GM12878 (cell line): ENCODE data around the gene IFT25. TPM values are rescaled to one million over a fixed set of nuclear protein-coding genes. Genes with fewer than 3 reads are reported as not detected.

ENCODE experiments used
- ATAC-seq: fragments of 200-7000 bp; cut with Tn5 transposase; 3 replicates; pipeline ENCODE4 v1.9.1; 2020; ENCODE audit warnings: mild to moderate bottlenecking, moderate library complexity
- BruUV-seq: library from RNA; stranded (reverse); fragments of 400-500 nt; replicated peaks from 2 replicates; lab custom pipeline; 2021; lab: Mats Ljungman, UMichigan
- CTCF ChIA-PET: fragments of 300-600 bp; sonication (Branson Sonifier 250); formaldehyde crosslinking; extraction: SDS; loops from one replicate; lab custom pipeline; 2021; ENCODE audit warnings: inconsistent platforms; lab: Yijun Ruan, JAX
- POLR2A ChIA-PET: fragments of 350-600 bp; formaldehyde crosslinking; extraction: SDS; loops from one replicate; lab custom pipeline; 2021; ENCODE audit warnings: inconsistent platforms; lab: Charles Lee
- RAD21 ChIA-PET: fragments of 300-600 bp; sonication (Branson Sonifier 250); formaldehyde crosslinking; loops from one replicate; lab custom pipeline; 2023; ENCODE audit warnings: antibody characterized with exemption; ENCODE audit not compliant: unreplicated experiment; lab: Charles Lee
- SMC1A ChIA-PET: fragments of 300-600 bp; sonication (Branson Sonifier 250); formaldehyde crosslinking; loops from one replicate; lab custom pipeline; 2023; ENCODE audit not compliant: unreplicated experiment, uncharacterized antibody; lab: Charles Lee
- DNase-seq: peaks from one replicate; pipeline ENCODE4 v3.0.0-alpha.2; 2011; ENCODE audit warnings: low read depth, low spot score
- FAIRE-seq: peaks from 3 replicates; lab custom pipeline; 2011; peaks lifted over from hg19 to GRCh38; lab: Jason Lieb, UNC
- H2AFZ ChIP-seq: 2 replicates; pipeline ENCODE4 v1.6.0; 2011; ENCODE audit warnings: low read depth, low read length, control low read depth; ENCODE audit not compliant: control insufficient read depth
- H3K27ac ChIP-seq: 2 replicates; pipeline ENCODE4 v1.5.1; 2011; ENCODE audit warnings: control low read depth; ENCODE audit not compliant: control insufficient read depth, insufficient read depth
- H3K27me3 ChIP-seq, 2 experiments: replicated peaks in 1 of 2; 2 replicates each; pipeline versions ENCODE4 v1.6.0 to v1.6.1; 2011; ENCODE audit warnings: low read length in 1 of 2; ENCODE audit not compliant: control insufficient read depth in 2 of 2, insufficient read depth in 2 of 2
- H3K36me3 ChIP-seq, 2 experiments: 2 replicates each; pipeline ENCODE4 v1.5.1; 2011; ENCODE audit warnings: low read length in 1 of 2; ENCODE audit not compliant: control insufficient read depth in 2 of 2, insufficient read depth in 2 of 2
- H3K4me1 ChIP-seq: 2 replicates; pipeline ENCODE4 v1.6.1; 2011; ENCODE audit warnings: mild to moderate bottlenecking, low read length, moderate library complexity, mixed read lengths; ENCODE audit not compliant: control insufficient read depth, insufficient read depth
- H3K4me2 ChIP-seq: 2 replicates; pipeline ENCODE4 v1.6.0; 2011; ENCODE audit warnings: control low read depth; ENCODE audit not compliant: control insufficient read depth, insufficient read depth
- H3K4me3 ChIP-seq: fragments of 200-600 bp; sonication (generic); 2 replicates; pipeline ENCODE4 v1.5.1; 2016
- H3K79me2 ChIP-seq: 2 replicates; pipeline ENCODE4 v1.6.0; 2011; ENCODE audit warnings: low read length; ENCODE audit not compliant: control insufficient read depth, insufficient read depth
- H3K9ac ChIP-seq: 2 replicates; pipeline ENCODE4 v1.8.0; 2011; ENCODE audit warnings: low read length, control low read depth, mixed read lengths; ENCODE audit not compliant: control insufficient read depth, insufficient read depth
- H3K9me3 ChIP-seq: replicated peaks from 3 replicates; pipeline ENCODE4 v1.5.1; 2011; ENCODE audit warnings: mild to moderate bottlenecking, low read length; ENCODE audit not compliant: control insufficient read depth, insufficient read depth
- H4K20me1 ChIP-seq: 2 replicates; pipeline ENCODE4 v1.6.0; 2011; ENCODE audit not compliant: control insufficient read depth, insufficient read depth
- BCL3 ChIP-seq: IDR thresholded peaks from 2 replicates; pipeline ENCODE4 v1.6.1; 2011; ENCODE audit warnings: borderline replicate concordance, low read depth, mild to moderate bottlenecking, moderate library complexity, low read length; ENCODE audit not compliant: insufficient read depth, poor library complexity, severe bottlenecking
- HCFC1 ChIP-seq: fragments of 150-350 bp; IDR thresholded peaks from 2 replicates; pipeline ENCODE4 v1.6.1; 2014; ENCODE audit warnings: low read length
- HDAC2 ChIP-seq: fragments of 200-600 bp; sonication (generic); IDR thresholded peaks from 2 replicates; pipeline ENCODE4 v1.6.1; 2017
- KLF5 ChIP-seq: fragments of 450-650 bp; IDR thresholded peaks from 2 replicates; pipeline ENCODE4 v1.6.1; 2014; ENCODE audit warnings: mild to moderate bottlenecking; ENCODE audit not compliant: partially characterized antibody
- POLR2AphosphoS5 ChIP-seq: IDR thresholded peaks from 2 replicates; pipeline ENCODE4 v1.6.1; 2011; ENCODE audit warnings: mild to moderate bottlenecking, low read length, inconsistent platforms
- SMARCA5 ChIP-seq: fragments of 450-650 bp; IDR thresholded peaks from 2 replicates; pipeline ENCODE4 v1.6.1; 2017; ENCODE audit warnings: mild to moderate bottlenecking
- SREBF2 ChIP-seq: IDR thresholded peaks from 2 replicates; pipeline ENCODE4 v1.6.1; 2012; ENCODE audit warnings: mild to moderate bottlenecking, low read length
- YBX1 ChIP-seq: fragments of 450-650 bp; IDR thresholded peaks from 2 replicates; pipeline ENCODE4 v1.6.1; 2016; ENCODE audit warnings: antibody characterized with exemption
- WGBS: methylation state at CpG from one replicate; pipeline ENCODE4 v1.1.6; 2016; ENCODE audit warnings: low lambda C conversion rate; ENCODE audit not compliant: insufficient replicate concordance, insufficient coverage; ENCODE audit errors: missing lambda C conversion rate; 5-methylcytosine and 5-hydroxymethylcytosine counted together
- in situ Hi-C: fragments of 300-500 bp; cut with MboI; formaldehyde crosslinking; loops from 9 replicates; pipeline ENCODE4 v1.14.3; 2018; ENCODE audit warnings: mixed read lengths
- intact Hi-C: fragments of 100-400 bp; cut with micrococcal nuclease; formaldehyde crosslinking; loops from one replicate; pipeline ENCODE4 v1.14.2; 2022; ENCODE audit not compliant: unreplicated experiment
- polyA plus RNA-seq, 11 experiments: library from polyadenylated mRNA; depleted of rRNA in 4 of 11; unstranded in 6 of 11; stranded (reverse) in 5 of 11; fragments of >200 nt; fragmentation: Nextera tagmentation in 4 of 11; fragmentation: Illumina TruSeq in 1 of 11; extraction: Ambion mirVana in 4 of 11; extraction: Trizol in 1 of 11; gene quantifications; 1 replicate in 1 of 11; 2 replicates in 10 of 11; pipeline versions ENCODE4 v1.2.1 to v1.2.3, GENCODE V29; 2011 to 2016; ENCODE audit warnings: inconsistent platforms in 2 of 11, missing spikeins in 2 of 11, low read depth in 1 of 11
- total RNA-seq, 4 experiments: library from RNA; depleted of rRNA in 3 of 4; stranded (reverse); fragments of >200 nt in 3 of 4; fragmentation: Illumina TruSeq in 1 of 4; extraction: Trizol in 1 of 4; gene quantifications; 2 replicates each; pipeline versions ENCODE4 v1.2.1 to v1.2.3, GENCODE V29; 2013 to 2021
- TF ChIP-seq, protein P1 (sequence below), 3 experiments: IDR thresholded peaks in 2 of 3; conservative IDR thresholded peaks in 1 of 3; 2 replicates each; pipeline ENCODE4 v1.5.1; 2011; ENCODE audit warnings: low read depth in 3 of 3, low read length in 3 of 3, mild to moderate bottlenecking in 3 of 3, control low read depth in 2 of 3, moderate library complexity in 2 of 3, inconsistent platforms in 1 of 3, mixed read lengths in 1 of 3; ENCODE audit not compliant: control insufficient read depth in 2 of 3, insufficient read depth in 1 of 3; ENCODE audit errors: extremely low read depth in 1 of 3
- TF ChIP-seq, protein P2 (sequence below): IDR thresholded peaks from 2 replicates; pipeline ENCODE4 v1.6.1; 2011; ENCODE audit warnings: mild to moderate bottlenecking, low read depth, low read length, moderate library complexity; ENCODE audit not compliant: insufficient replicate concordance

The IFT25 gene
- total and polyA plus RNA-seq, 10 of the 15 experiments (the other 5 are each of a cell fraction or from before 2014, with no cell fraction given): 55.7 to 242 (median 131) TPM

DNA sequence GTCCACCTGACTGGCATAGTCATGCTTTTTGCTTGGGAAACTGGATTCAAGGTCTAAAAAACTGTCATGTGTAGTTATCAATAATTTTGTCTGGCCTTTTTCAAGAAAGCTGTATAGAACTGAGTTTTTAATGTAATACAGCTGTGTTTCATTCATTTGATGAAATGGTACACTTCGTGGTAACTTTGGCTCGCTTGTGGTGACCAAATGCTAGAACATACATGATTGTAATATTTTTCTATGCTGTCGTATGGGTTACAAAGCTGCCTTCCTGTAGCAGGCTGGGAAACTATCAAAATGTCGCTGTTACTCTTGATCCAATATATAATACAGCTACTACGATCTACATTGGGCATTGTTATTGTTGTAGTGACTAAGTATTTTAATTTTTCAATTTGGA is 2.8 kb upstream of the IFT25 start:
- Histone ChIP-seq H3K36me3 (peaks cover 4% of the 10 kb centered on the region in 2 experiments; a peak in 2 of 4 replicates), H3K4me3 (no peak overlapping the region), H4K20me1 (no peaks in the 10 kb centered on the region), H3K27ac (no peak overlapping the region), H2AFZ (no peak overlapping the region), H3K4me2 (no peak overlapping the region), H3K9me3 (no peaks in the 10 kb centered on the region), H3K79me2 (peaks cover 42% of the 10 kb centered on the region), H3K9ac (no peak overlapping the region), H3K27me3 (no peaks in the 10 kb centered on the region), H3K4me1 (peaks cover 3% of the 10 kb centered on the region; the same call in 1 of the 2 replicates)
- DNase-seq (no peak), ATAC-seq (no peak), FAIRE-seq (no peak)
- intact Hi-C loops: no loop called here
- POLR2A ChIA-PET: interaction anchor here (1.1 to 1.3 kb wide), 3 partner anchors 9 to 72 kb away, joined by 3 to 7 read pairs (median 3); no protein-coding TSS in a partner anchor
- SMC1A ChIA-PET: interaction anchor here (0.6 to 7.6 kb wide), 19 partner anchors 8 to 197 kb away, joined by 3 to 95 read pairs (median 6); partner anchors contain the start of gene YIPF1
- WGBS: 96% methylated on average over 5 of the region's 5 CpGs
- in situ Hi-C loops: no loop called here
- RAD21 ChIA-PET: interaction anchor here (0.7 to 9.4 kb wide), 11 partner anchors 8 to 112 kb away, joined by 3 to 73 read pairs (median 6); no protein-coding TSS in a partner anchor
- BruUV-seq: no TSS peak
- CTCF ChIA-PET: interaction anchor here (0.9 to 11.1 kb wide), 16 partner anchors 8 to 133 kb away, joined by 3 to 200 read pairs (median 6); partner anchors contain the start of gene TMEM59
- TF ChIP-seq SREBF2 (no peak), POLR2AphosphoS5 (no peak), YBX1 (no peak), KLF5 (no peak), HCFC1 (no peak), SMARCA5 (no peak), BCL3 (no peak), HDAC2 (no peak)
- TF ChIP-seq, protein P1, sequence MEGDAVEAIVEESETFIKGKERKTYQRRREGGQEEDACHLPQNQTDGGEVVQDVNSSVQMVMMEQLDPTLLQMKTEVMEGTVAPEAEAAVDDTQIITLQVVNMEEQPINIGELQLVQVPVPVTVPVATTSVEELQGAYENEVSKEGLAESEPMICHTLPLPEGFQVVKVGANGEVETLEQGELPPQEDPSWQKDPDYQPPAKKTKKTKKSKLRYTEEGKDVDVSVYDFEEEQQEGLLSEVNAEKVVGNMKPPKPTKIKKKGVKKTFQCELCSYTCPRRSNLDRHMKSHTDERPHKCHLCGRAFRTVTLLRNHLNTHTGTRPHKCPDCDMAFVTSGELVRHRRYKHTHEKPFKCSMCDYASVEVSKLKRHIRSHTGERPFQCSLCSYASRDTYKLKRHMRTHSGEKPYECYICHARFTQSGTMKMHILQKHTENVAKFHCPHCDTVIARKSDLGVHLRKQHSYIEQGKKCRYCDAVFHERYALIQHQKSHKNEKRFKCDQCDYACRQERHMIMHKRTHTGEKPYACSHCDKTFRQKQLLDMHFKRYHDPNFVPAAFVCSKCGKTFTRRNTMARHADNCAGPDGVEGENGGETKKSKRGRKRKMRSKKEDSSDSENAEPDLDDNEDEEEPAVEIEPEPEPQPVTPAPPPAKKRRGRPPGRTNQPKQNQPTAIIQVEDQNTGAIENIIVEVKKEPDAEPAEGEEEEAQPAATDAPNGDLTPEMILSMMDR (IDR thresholded peaks at IDR 0.05 in 2 of 3, conservative IDR thresholded peaks at IDR 0.05 in 1 of 3; ENCODE audit: control insufficient read depth in 2 of 3, extremely low read depth in 1 of 3, insufficient read depth in 1 of 3, low read depth in 3 of 3, low read length in 3 of 3): no peak
- TF ChIP-seq, protein P2, sequence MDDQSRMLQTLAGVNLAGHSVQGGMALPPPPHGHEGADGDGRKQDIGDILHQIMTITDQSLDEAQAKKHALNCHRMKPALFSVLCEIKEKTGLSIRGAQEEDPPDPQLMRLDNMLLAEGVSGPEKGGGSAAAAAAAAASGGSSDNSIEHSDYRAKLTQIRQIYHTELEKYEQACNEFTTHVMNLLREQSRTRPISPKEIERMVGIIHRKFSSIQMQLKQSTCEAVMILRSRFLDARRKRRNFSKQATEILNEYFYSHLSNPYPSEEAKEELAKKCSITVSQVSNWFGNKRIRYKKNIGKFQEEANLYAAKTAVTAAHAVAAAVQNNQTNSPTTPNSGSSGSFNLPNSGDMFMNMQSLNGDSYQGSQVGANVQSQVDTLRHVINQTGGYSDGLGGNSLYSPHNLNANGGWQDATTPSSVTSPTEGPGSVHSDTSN: no peak
